C1 segment of cervical spinal cord (tissue), 14 donors: ENCODE measurements around the gene DLEC1.
"Not testable (repeated sequence)": the region's sequence is repeated elsewhere in the genome, so short reads cannot be mapped to it uniquely, and the experiment has no call there.

Experiments
- DNase-seq, 14 donors: peaks; one replicate each; lab custom pipeline; 2025; lab: John Stamatoyannopoulos, UW

DLEC1 gene

DNA sequence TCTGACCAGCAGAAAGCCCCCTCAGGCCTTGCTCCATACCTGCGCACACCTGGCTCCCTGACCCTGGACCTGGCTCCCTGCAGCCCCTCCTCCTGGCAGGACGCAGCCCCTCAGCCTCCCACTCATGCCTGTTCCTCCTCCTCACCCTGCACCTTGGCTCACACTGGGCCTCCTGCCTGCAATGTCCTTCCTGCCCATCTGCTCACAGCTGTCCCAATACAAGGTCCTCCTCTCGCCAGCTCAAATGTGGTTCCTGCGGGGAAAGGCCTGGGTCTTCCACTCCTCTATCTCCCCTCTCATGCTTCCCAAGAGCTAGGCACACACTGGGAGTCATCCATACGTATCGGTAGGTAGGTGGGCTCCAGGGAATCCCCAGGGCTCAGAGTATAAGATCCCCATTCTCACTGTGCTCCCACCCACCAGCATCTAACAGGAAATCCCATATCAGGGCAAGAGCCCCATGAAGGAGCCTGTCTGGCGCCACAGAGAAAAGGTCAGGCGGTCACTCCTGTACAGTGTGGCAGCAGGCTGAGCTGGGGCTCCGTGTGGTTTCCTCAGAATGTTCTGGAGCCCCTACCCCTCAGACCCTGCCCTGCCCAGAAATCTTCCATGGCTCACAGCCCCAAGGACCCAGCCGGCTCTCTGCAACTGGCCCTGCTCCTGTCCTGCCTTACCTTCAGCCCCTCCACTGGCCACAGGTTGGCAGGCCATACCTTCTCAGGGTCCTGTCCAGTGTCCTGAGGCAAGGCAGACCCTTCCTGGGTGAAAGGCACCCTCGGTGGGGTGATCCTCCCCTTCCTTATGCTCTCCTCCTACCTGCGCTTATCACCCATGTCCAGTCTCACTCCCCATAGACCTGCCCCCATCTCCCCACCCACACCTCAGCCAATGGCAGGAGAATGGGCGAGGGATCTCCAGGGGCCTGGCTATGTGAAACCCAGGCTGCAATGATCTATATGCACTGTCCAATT, 20.4 kb upstream of the DLEC1 start:
- DNase-seq: no peak

GRCh38 chr3:38019658-38020341, 19.2 kb upstream of the DLEC1 start:
- no peak for DNase-seq

DNA sequence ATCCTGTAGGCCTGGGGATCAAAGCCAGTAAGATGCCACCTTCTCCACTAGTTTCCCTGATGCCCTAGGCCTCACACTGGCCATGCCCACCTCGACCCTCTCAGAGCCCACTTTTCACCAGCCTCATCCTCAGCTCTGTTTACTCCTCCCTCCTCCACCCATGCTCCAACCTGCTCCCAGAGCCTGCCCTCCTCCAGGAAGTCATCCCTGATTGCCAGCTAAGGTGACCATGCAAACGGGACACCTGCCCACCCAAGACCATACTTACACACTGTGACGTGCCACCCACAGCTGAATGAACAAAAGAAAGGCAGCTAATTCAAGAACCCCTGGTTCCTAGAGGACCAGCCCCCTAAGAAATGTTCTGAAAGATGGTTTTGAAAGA, 18.7 kb upstream of the DLEC1 start:
- no peak for DNase-seq

- DNase-seq: no peak
These were observed 17.8 kb upstream of the DLEC1 start for GRCh38 chr3:38021196-38021595.

- DNase-seq: no peak
These were observed 16.7 kb upstream of the DLEC1 start for GRCh38 chr3:38022301-38022700.

GRCh38 chr3:38022896-38023709, 15.9 kb upstream of the DLEC1 start:
- no peak for DNase-seq

- no peak for DNase-seq
These were observed 12.2 kb upstream of the DLEC1 start for GRCh38 chr3:38026856-38027255.

DNA sequence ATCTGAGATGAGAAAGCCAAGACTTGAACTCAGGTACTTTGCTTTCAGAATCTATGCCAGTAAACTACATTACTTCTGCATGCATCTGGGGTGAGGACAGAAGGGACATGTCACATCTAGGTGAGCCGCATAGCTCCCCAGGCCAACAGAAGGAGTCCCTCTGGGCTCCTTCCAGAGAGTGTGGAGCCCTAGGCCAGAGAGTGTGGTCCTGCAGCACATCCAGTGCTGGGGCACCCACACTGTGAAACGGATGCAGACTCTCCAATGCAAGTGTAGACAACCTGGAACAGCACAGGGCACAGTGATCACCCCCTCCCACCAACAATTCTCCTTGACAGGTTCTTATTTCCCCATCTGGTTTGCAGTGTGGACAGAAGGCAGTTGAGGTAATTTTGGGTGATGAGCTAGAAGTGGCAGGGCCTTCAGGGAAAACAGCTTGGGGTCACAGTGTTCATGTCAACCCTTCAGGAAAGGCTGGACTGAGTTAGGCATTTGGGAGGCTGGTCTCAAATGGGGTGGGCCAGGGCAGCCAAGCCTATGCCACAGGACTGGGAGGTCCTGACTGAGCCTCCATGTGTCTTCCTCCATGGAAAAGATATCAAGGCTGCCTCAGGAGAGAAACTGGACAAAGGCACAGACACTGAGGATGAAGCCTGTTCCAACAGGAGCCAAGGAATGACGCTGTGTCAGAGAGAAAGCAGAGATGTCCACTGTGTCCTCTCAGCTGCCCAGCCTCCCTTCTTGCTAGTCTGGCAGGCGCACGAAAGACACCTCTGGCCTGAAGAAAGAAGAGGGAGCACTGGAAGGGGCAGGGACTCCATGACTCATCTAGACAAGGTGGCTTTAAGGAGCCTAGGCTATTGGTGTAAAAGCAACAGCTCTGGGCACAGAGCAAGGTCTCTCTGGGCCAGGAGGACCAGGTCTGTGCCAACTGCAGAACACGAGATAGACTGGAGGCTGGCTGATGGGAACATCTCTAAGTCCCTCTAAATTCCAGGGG, 11.2 kb upstream of the DLEC1 start:
- peak in 2 of 14 donors; percentile 21 to 36 for DNase-seq

DNA sequence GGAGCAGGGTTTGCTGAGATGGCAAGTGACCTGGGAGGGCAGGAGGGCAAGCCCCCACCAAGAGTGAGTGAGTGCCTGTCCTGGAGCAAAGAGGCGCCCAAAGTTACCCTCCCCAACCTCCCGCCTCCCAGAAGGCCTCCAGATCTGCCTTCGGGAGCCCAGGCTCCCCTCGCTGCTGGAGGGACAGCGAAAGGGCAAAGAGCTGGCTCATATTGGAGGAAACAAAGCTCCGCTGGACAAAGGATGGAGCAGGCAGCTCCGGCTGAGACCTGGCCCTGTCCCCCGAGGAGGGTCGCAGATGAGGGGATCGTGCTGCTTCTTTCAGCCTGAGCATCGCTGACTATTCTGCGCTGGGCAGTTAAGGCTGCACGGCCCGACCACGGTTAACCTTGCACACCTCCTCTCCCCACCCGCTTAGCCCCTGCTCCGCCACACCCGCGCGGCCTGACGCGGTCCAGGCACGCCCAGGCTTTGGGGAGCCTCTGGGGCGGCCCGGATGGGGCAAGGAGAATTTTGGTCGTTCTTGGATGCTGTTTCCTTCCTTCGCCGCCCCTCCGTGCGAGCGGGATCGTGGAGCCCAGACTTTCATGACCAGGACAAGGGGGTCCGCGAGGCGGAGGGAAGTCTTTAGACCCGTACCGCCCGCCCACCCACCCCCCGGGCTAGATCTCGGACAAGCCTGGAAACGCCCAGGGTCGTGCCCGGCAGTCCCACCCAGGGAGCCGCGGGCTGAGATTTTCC, 10.2 kb upstream of the DLEC1 start:
- DNase-seq: no peak

DNA sequence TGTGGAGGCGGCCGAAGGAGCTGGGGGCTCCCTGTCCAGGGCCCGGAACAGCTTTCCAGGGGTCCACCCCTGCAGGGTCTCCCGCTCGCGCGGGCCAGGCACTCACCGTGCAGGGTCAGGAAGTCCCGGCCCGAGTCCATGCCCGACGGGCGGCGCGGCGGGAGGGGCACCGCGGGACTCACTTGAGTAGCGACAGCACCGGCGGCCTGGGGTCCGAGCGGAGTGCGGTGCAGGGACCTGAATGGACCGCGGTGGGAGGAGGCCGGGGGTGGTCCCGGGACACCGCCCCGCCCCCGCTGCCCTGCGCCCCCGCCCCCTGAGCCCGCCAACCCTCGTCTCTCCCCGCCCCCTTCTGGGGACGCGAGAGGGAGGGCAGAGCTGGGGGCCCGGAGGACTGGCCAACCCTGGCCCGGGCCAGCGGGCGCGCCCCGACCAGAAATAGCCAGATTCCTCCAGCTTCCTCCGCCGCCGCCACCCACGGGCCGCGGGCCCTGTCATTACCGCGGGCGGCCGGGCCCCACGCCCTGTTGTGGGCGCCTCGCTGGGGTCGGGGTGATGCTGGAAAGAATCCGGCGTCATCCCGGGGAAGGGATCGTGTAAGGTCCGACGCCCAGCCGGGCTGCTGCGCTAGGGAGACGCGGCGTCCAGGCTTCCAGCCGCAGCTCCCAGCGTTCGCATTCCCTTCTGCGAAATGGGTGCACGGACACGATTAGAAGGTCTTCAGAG, 9.4 kb upstream of the DLEC1 start, which contains the start of gene PLCD1:
Gene PLCD1 (minus strand): TSS at position 243 of the 726 bp plus-strand sequence. CDS start 103 bp downstream, at position 140.
- peak in 11 of 14 donors; percentile 11 to 83 (median 71) for DNase-seq

- DNase-seq: no peak
These were observed 8.6 kb upstream of the DLEC1 start for GRCh38 chr3:38030126-38031021.

DNA sequence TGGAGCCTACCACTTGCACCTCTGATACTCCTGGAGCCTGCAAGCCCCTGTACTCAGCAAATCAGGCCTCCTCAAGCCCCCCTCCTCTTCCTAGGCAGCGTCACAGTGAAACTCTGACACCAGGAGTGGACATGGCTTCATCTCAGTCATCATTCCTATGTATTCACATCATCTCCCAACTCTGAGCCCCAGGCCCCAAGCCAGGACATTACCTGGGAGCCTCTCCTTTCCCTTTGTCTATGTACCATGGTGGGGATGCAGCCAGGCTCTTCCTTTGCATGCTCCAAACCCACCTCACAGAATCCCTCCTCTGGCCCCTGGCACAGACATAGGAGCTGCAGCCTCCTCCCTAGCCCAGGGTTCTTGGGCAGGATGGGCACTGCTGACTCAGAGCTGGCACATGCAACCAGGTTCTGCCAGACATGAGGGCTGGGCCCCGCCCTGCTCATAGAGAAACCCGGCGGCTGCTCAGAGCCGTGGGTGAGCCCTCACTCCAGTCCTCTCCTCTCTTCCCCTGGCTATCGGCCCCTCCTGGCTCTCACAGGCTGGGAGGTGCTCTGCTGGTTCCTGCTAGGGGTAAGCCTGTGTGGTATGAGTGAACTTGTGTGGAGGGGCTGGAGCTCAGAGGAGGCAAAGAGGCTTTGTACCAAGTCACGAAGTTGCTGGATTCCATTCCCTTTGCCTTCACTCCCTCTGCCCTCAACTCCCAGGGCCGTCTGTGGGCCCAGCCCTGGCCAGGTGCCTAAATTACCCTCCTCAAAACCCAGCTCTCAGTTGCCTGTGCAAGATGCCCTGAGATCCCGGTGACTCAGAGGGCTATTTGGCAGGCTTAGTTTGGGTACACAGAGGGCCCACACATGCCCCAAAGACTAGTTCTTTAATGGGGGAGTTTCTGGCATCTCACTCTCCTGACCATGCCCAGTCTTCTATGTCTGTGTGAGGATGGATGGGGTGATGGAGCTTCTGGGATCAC, 7.7 kb upstream of the DLEC1 start:
- peak in 7 of 14 donors; percentile 28 to 90 (median 59) for DNase-seq

DNA sequence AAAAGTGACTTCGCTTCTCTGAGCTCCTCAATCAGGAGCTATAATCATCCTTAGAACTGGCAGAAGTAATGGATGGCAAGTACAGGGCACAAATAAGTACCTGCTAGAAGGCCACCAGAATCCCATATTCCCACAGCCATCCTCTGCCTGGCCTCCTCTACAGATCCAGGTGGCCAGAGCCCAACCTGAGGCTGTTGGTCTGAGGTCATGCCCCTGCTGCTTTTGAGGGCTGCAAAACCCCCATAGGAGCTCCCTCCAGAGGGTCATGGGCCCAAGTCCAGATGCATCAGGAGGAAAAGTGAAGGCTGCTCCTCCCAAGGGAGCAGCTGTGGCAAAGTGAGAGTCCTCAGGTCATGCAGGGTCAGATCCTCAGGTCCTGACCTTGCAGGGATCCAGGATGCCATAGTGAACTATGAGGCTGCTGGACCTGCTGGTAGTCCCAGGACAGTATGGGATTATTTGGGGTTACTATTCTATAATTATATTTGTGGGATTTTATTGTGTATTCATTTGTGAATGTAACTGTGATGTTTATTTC, 6.6 kb upstream of the DLEC1 start:
- no peak for DNase-seq

DNA sequence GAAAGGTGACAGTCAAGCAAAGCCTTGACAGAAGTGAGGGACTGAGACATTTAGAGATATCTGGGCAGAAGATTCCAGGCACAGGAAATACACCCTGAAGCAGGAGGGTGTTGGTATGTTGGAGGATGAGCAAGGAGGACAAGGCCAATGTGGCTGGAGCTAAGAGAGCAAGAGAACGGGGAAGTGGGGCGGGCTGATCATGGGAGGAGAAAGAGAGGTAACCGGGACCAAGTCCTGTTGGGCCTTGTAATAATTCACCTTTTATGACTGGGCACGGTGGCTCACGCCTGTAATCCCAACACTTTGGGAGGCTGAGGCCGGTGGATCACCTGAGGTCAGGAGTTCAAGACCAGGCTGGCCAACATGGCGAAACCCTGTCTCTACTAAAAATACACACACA, 5.4 kb upstream of the DLEC1 start:
- DNase-seq: not testable (repeated sequence)

DNA sequence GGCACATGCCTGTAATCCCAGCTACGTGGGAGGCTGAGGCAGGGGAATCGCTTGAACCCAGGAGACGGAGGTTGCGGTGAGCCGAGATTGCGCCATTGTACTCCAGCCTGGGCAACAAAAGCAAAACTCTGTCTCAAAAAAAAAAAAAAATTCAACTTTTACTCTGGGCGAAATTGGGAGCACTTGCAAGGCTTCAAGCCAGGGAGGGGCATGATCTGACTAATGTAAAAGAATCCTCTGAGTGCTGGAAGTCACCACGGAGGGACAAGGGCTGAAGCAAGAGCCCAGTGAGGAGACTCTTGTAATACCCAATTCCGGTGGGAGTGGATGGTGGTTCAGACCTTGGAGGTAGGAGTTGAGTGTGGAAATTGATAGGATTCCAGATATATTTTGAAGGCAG, 4.7 kb upstream of the DLEC1 start:
- not testable (repeated sequence) for DNase-seq

DNA sequence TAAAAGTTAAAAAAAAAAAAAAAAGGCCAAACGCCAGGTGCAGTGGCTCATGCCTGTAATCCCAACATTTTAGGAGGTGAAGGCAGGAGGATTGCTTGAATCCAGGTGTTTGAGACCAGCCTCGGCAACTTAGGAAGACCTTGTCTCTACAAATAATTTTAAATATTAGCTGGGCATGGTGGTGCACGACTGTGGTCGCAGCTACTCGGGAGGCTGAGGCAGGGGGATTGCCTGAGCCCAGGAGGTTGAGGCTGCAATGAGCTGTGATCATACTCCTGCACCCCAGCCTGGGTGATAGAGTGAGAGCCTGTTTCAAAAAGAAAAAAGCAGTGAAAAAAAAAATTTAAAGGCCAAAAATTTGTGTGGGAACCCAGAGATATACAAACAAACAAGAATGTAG, 2.7 kb upstream of the DLEC1 start:
- DNase-seq: no peak

DNA sequence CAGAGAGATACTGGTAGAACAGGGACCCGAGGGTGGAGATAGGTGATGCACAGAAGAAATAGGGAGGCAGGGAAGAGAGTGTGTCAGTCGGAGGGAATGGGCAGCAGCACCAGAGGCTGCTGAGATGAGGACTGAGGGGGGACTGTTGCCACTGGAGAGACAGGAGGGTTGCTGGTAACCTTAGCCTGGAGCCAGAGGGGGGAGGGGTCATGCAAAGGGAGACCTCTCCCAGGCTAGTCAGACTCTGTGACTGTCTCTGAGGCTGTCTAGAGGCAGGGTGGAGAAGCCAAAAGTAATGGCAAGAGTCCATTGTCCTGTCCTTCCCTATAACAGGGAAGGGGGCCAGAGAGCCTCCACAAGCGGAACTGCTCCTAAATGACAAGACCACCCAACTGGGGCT, 2.1 kb upstream of the DLEC1 start:
- no peak for DNase-seq
